NCI-H2196 treated with DMSO at 0.1 percent for 48 hours (cell line): ENCODE results near the gene PPM1L.
A peak's percentile ranks its signal among the peaks of the same experiment; 100 is the strongest.

Experiments used
- DNase-seq: peaks from one replicate; lab custom pipeline; 2025; ENCODE audit not compliant: unreplicated experiment; lab: John Stamatoyannopoulos, UW

Gene PPM1L

GRCh38 chr3:160806686-160807085 lies 50.7 kb downstream of the PPM1L start:
- DNase-seq, result no peak

GRCh38 chr3:160808838-160809237 lies 52.8 kb downstream of the PPM1L start:
- DNase-seq, result peak; percentile 67

GRCh38 chr3:160809453-160809852 lies 53.4 kb downstream of the PPM1L start:
- no peak for DNase-seq

GRCh38 chr3:160810362-160811236 lies 54.6 kb downstream of the PPM1L start:
- no peak for DNase-seq

GRCh38 chr3:160811237-160811548 lies 55.2 kb downstream of the PPM1L start:
- DNase-seq, result no peak

- no peak for DNase-seq
Measured at GRCh38 chr3:160812304-160812703, 56.3 kb downstream of the PPM1L start.

GRCh38 chr3:160815280-160815679 lies 59.2 kb downstream of the PPM1L start:
- DNase-seq, result no peak

- DNase-seq, result no peak
Measured at GRCh38 chr3:160820022-160820421, 64.0 kb downstream of the PPM1L start.

GRCh38 chr3:160820430-160820829 lies 64.4 kb downstream of the PPM1L start:
- DNase-seq, result no peak

GRCh38 chr3:160822936-160823335 lies 66.9 kb downstream of the PPM1L start:
- DNase-seq, result no peak

- no peak for DNase-seq
Measured at GRCh38 chr3:160825311-160825800, 69.3 kb downstream of the PPM1L start.

GRCh38 chr3:160826408-160826807 lies 70.4 kb downstream of the PPM1L start:
- no peak for DNase-seq

GRCh38 chr3:160826991-160827390 lies 71.0 kb downstream of the PPM1L start:
- DNase-seq, result no peak

GRCh38 chr3:160827516-160827915 lies 71.5 kb downstream of the PPM1L start:
- DNase-seq, result no peak

GRCh38 chr3:160828880-160829279 lies 72.8 kb downstream of the PPM1L start:
- no peak for DNase-seq

GRCh38 chr3:160829486-160830009 lies 73.5 kb downstream of the PPM1L start:
- DNase-seq, result no peak

GRCh38 chr3:160830796-160831195 lies 74.8 kb downstream of the PPM1L start:
- DNase-seq, result no peak

- no peak for DNase-seq
Measured at GRCh38 chr3:160831401-160831800, 75.4 kb downstream of the PPM1L start.

- no peak for DNase-seq
Measured at GRCh38 chr3:160837394-160837980, 81.5 kb downstream of the PPM1L start.

GRCh38 chr3:160840590-160840989 lies 84.6 kb downstream of the PPM1L start:
- DNase-seq, result no peak

GRCh38 chr3:160841455-160841854 lies 85.4 kb downstream of the PPM1L start:
- no peak for DNase-seq
